Upper lobe of right lung (tissue), 1 donor: ENCODE measurements around the gene XPC. TPM values are rescaled to one million over a fixed set of nuclear protein-coding genes. Genes with fewer than 3 reads are reported as not detected.
A peak's percentile ranks its signal among the peaks of the same experiment; 100 is the strongest.

Experiments used
- ATAC-seq: fragments of 200-7000 bp; cut with Tn5 transposase; one replicate; pipeline ENCODE4 v1.9.1; 2020; ENCODE audit warnings: mild to moderate bottlenecking, moderate library complexity
- DNase-seq: peaks from one replicate; pipeline ENCODE4 v3.0.0-alpha.2; 2020
- H3K27ac ChIP-seq: fragments of 200-600 bp; one replicate; pipeline ENCODE4 v1.8.0; 2022
- H3K27me3 ChIP-seq: fragments of 200-600 bp; one replicate; pipeline ENCODE4 v1.8.0; 2022; ENCODE audit warnings: mild to moderate bottlenecking
- H3K36me3 ChIP-seq: fragments of 200-600 bp; one replicate; pipeline ENCODE4 v1.8.0; 2022
- H3K4me1 ChIP-seq: fragments of 200-600 bp; one replicate; pipeline ENCODE4 v1.8.0; 2022
- H3K4me3 ChIP-seq: fragments of 200-600 bp; one replicate; pipeline ENCODE4 v1.8.0; 2022; ENCODE audit warnings: mild to moderate bottlenecking
- H3K9me3 ChIP-seq: fragments of 200-600 bp; one replicate; pipeline ENCODE4 v1.8.0; 2022
- CTCF ChIP-seq: fragments of 200-600 bp; IDR thresholded peaks from one replicate; pipeline ENCODE4 v1.8.0; 2022; ENCODE audit warnings: antibody characterized with exemption
- intact Hi-C: fragments of 100-400 bp; cut with DNase I; formaldehyde crosslinking; loops from one replicate; pipeline ENCODE4 v1.11.0; 2022
- total RNA-seq: library from RNA; stranded (reverse); fragmentation: NEBNext Ultra II Directional; extraction: Animal tissue kit (Norgen Biotek cat#: 25700); gene quantifications from one replicate; pipeline ENCODE4 v1.2.1, GENCODE V29; 2021
- donor health status: DM: no; HTN: yes; CAD: no; lungs with severe emphysema.

XPC gene
- total RNA-seq, 1 donor from 2014 or later: 36.1 TPM

- intact Hi-C loops: no loop called here
Observed at GRCh38 chr3:14186854-14187458, 8.6 kb upstream of the XPC start.

GRCh38 chr3:14183015-14183577 is 4.7 kb upstream of the XPC start:
- Histone ChIP-seq H3K4me1 (no peaks in the 10 kb centered on the region), H3K27me3 (no peaks in the 10 kb centered on the region), H3K27ac (no peak overlapping the region), H3K4me3 (no peak overlapping the region), H3K36me3 (peaks cover 66% of the 10 kb centered on the region), H3K9me3 (no peaks in the 10 kb centered on the region)
- ATAC-seq (no peak), DNase-seq (no peak)
- no peak for TF ChIP-seq CTCF
- intact Hi-C loops: no loop called here

More at GRCh38 chr3:14186854-14187458, 8.6 kb upstream of the XPC start:
- Histone ChIP-seq H3K27me3 (no peaks in the 10 kb centered on the region), H3K9me3 (no peaks in the 10 kb centered on the region), H3K4me3 (no peak overlapping the region), H3K36me3 (peaks cover 68% of the 10 kb centered on the region), H3K4me1 (no peaks in the 10 kb centered on the region), H3K27ac (no peak overlapping the region)
- no peak for TF ChIP-seq CTCF
- no peak for DNase-seq
- no peak for ATAC-seq

- H3K27me3 ChIP-seq: no peaks in the 10 kb centered on the region
- TF ChIP-seq CTCF: no peak
- H3K4me1 ChIP-seq: peaks cover 14% of the 10 kb centered on the region
- H3K36me3 ChIP-seq: peaks cover 47% of the 10 kb centered on the region
- H3K4me3 ChIP-seq: no peak overlapping the region
- H3K9me3 ChIP-seq: no peaks in the 10 kb centered on the region
- ATAC-seq (no peak), DNase-seq (no peak)
- intact Hi-C loops: no loop called here
- no peak overlapping the region for H3K27ac ChIP-seq
Observed at GRCh38 chr3:14181253-14181652, 2.9 kb upstream of the XPC start.

GRCh38 chr3:14179795-14180194 is 1.4 kb upstream of the XPC start:
- Histone ChIP-seq H3K9me3 (no peaks in the 10 kb centered on the region), H3K4me3 (no peak overlapping the region), H3K36me3 (peaks cover 33% of the 10 kb centered on the region), H3K27ac (no peak overlapping the region), H3K27me3 (no peaks in the 10 kb centered on the region), H3K4me1 (peaks cover 28% of the 10 kb centered on the region)
- ATAC-seq (no peak), DNase-seq (no peak)
- TF ChIP-seq CTCF: no peak
- intact Hi-C loops: no loop called here

- peak overlapping the region; percentile 98 for H3K27ac ChIP-seq
- H3K27me3 ChIP-seq: no peaks in the 10 kb centered on the region
- DNase-seq (no peak), ATAC-seq (no peak)
- no peaks in the 10 kb centered on the region for H3K9me3 ChIP-seq
- peaks cover 30% of the 10 kb centered on the region for H3K4me1 ChIP-seq
- H3K4me3 ChIP-seq: peak overlapping the region; percentile 65
- no peak for TF ChIP-seq CTCF
- H3K36me3 ChIP-seq: peaks cover 27% of the 10 kb centered on the region
- intact Hi-C loops: no loop called here
Observed at GRCh38 chr3:14179114-14179465, 689 bp upstream of the XPC start.
